B cell (primary cell): ENCODE data around the gene ATXN2. TPM values are rescaled to one million over a fixed set of nuclear protein-coding genes. Genes with fewer than 3 reads are reported as not detected.

Experiments
- ATAC-seq: fragments of 200-7000 bp; cut with Tn5 transposase; one replicate; pipeline ENCODE4 v1.10.0; 2021; ENCODE audit warnings: low read depth, mild to moderate bottlenecking, moderate number of reproducible peaks, moderate library complexity
- CTCF ChIA-PET: fragments of 350-600 bp; sonication (Branson Sonifier 250); formaldehyde crosslinking; loops from one replicate; lab custom pipeline; 2021; ENCODE audit warnings: antibody characterized with exemption, inconsistent platforms; lab: Charles Lee
- POLR2A ChIA-PET: fragments of 350-600 bp; sonication (Branson Sonifier 250); formaldehyde crosslinking; loops from one replicate; lab custom pipeline; 2021; ENCODE audit warnings: antibody characterized with exemption; lab: Charles Lee
- DNase-seq: peaks from one replicate; pipeline ENCODE4 v3.0.0; 2013
- H2AFZ ChIP-seq: 2 replicates; pipeline ENCODE4 v1.6.1; 2012; ENCODE audit warnings: mild to moderate bottlenecking, low read depth, low read length; ENCODE audit not compliant: insufficient read depth, poor library complexity, severe bottlenecking
- H3K27ac ChIP-seq, 2 donors: 1 replicate in 1 of 2; 2 replicates in 1 of 2; pipeline ENCODE4 v1.5.1; 2012 to 2013; ENCODE audit warnings: low read length in 2 of 2, mild to moderate bottlenecking in 2 of 2, moderate library complexity in 1 of 2
- H3K27me3 ChIP-seq, 4 experiments: fragments of 200-600 bp in 1 of 4; sonication (generic) in 1 of 4; replicated peaks in 1 of 4; 1 replicate in 2 of 4; 2 replicates in 2 of 4; pipeline versions ENCODE4 v1.6.1 to v1.7.0; 2013 to 2016; ENCODE audit warnings: low read length in 3 of 4, mild to moderate bottlenecking in 2 of 4, mixed read lengths in 1 of 4, moderate library complexity in 1 of 4; ENCODE audit not compliant: insufficient read depth in 4 of 4, control insufficient read depth in 3 of 4; ENCODE audit errors: control extremely low read depth in 1 of 4
- H3K36me3 ChIP-seq, 2 experiments: replicated peaks in 1 of 2; 1 replicate in 1 of 2; 2 replicates in 1 of 2; pipeline versions ENCODE4 v1.6.1 to v1.7.1; 2013; ENCODE audit warnings: low read length in 1 of 2; ENCODE audit not compliant: insufficient read depth in 2 of 2, control insufficient read depth in 1 of 2; ENCODE audit errors: control extremely low read depth in 1 of 2, extremely low read depth in 1 of 2
- H3K4me1 ChIP-seq, 2 donors: fragments of 200-600 bp in 1 of 2; sonication (generic) in 1 of 2; 1 replicate in 1 of 2; 2 replicates in 1 of 2; pipeline versions ENCODE4 v1.5.1 to v1.6.1; 2013 to 2017; ENCODE audit warnings: low read length in 2 of 2; ENCODE audit not compliant: control insufficient read depth in 2 of 2, insufficient read depth in 2 of 2
- H3K4me2 ChIP-seq: replicated peaks from 2 replicates; pipeline ENCODE3; 2012; ENCODE audit warnings: mild to moderate bottlenecking, low read depth, low read length; ENCODE audit not compliant: poor library complexity, severe bottlenecking
- H3K4me3 ChIP-seq, 5 experiments: fragments of 200-600 bp in 1 of 5; sonication (generic) in 1 of 5; 1 replicate in 3 of 5; 2 replicates in 2 of 5; pipeline versions ENCODE4 v1.5.1 to v1.7.0; 2011 to 2016; ENCODE audit warnings: low read length in 4 of 5, mild to moderate bottlenecking in 4 of 5, low read depth in 2 of 5, control low read depth in 1 of 5, moderate library complexity in 1 of 5; ENCODE audit not compliant: insufficient read depth in 1 of 5; ENCODE audit errors: control extremely low read depth in 1 of 5, extremely low read depth in 1 of 5
- H3K79me2 ChIP-seq: fragments of 200-600 bp; sonication (generic); one replicate; pipeline ENCODE4 v1.6.0; 2016; ENCODE audit warnings: low read length; ENCODE audit not compliant: control insufficient read depth, insufficient read depth
- H3K9ac ChIP-seq: fragments of 200-600 bp; sonication (generic); 2 replicates; pipeline ENCODE4 v1.6.1; 2017; ENCODE audit warnings: mild to moderate bottlenecking, low read length, moderate library complexity
- H3K9me3 ChIP-seq, 3 donors: one replicate each; pipeline versions ENCODE4 v1.6.1 to v1.7.1; 2013; ENCODE audit warnings: low read length in 2 of 3; ENCODE audit not compliant: control insufficient read depth in 2 of 3, insufficient read depth in 1 of 3; ENCODE audit errors: control extremely low read depth in 1 of 3
- H4K20me1 ChIP-seq: 2 replicates; pipeline ENCODE4 v1.6.0; 2012; ENCODE audit warnings: mild to moderate bottlenecking, low read length; ENCODE audit not compliant: insufficient read depth, control insufficient read depth, poor library complexity, severe bottlenecking
- H3K27ac Mint-ChIP-seq: one replicate; pipeline ENCODE4 v1.8.0; 2021; ENCODE audit warnings: mixed read lengths
- H3K27me3 Mint-ChIP-seq: one replicate; pipeline ENCODE4 v1.8.0; 2021; ENCODE audit warnings: mixed read lengths
- H3K4me1 Mint-ChIP-seq: one replicate; pipeline ENCODE4 v1.8.0; 2021; ENCODE audit warnings: mixed read lengths
- H3K4me3 Mint-ChIP-seq: one replicate; pipeline ENCODE4 v1.8.0; 2021; ENCODE audit warnings: mixed read lengths
- H3K9me3 Mint-ChIP-seq: one replicate; pipeline ENCODE4 v1.8.0; 2022; ENCODE audit warnings: mixed read lengths; ENCODE audit not compliant: insufficient read depth
- CTCF ChIP-seq: fragments of 200-600 bp; IDR thresholded peaks from one replicate; pipeline ENCODE4 v1.8.0; 2022; ENCODE audit warnings: antibody characterized with exemption, mild to moderate bottlenecking
- EZH2 ChIP-seq: IDR thresholded peaks from 2 replicates; pipeline ENCODE4 v1.6.1; 2012; ENCODE audit warnings: borderline replicate concordance, low read depth, mild to moderate bottlenecking, moderate library complexity, low read length; ENCODE audit not compliant: insufficient read depth, poor library complexity, severe bottlenecking
- WGBS: methylation state at CpG from one replicate; pipeline ENCODE4 v1.1.5; 2013; ENCODE audit warnings: missing lambda C conversion rate; ENCODE audit not compliant: insufficient coverage; 5-methylcytosine and 5-hydroxymethylcytosine counted together
- intact Hi-C: fragments of 100-400 bp; cut with micrococcal nuclease; formaldehyde crosslinking; loops from one replicate; pipeline ENCODE4 v1.10.0; 2022
- polyA plus RNA-seq: library from polyadenylated mRNA; depleted of rRNA; stranded (reverse); fragments of >200 nt; gene quantifications from 2 replicates; pipeline ENCODE4 v1.2.3, GENCODE V29; 2012
- total RNA-seq, 2 donors: library from RNA; stranded (reverse); fragments of 120-200 nt in 1 of 2; gene quantifications; 1 replicate in 1 of 2; 2 replicates in 1 of 2; pipeline versions ENCODE4 v1.2.3 to v1.2.4, GENCODE V29; 2013 to 2022

Gene ATXN2
- total and polyA plus RNA-seq, 2 donors (not counting 1 experiment from before 2014, with no cell fraction given) = 28.2 to 83.8 TPM

- H4K20me1 ChIP-seq = peaks cover 76% of the 10 kb centered on the region
- Mint-ChIP-seq H3K27me3 (no peaks in the 10 kb centered on the region), H3K9me3 (no peaks in the 10 kb centered on the region), H3K27ac (peak overlapping the region; percentile 92), H3K4me3 (peak overlapping the region; percentile 12), H3K4me1 (peaks cover 77% of the 10 kb centered on the region)
- no peaks in the 10 kb centered on the region for H3K9me3 ChIP-seq
- H3K4me2 ChIP-seq = no peak overlapping the region
- no peak overlapping the region for H3K4me3 ChIP-seq
- no peak for TF ChIP-seq EZH2
- TF ChIP-seq CTCF = no peak
- no peaks in the 10 kb centered on the region for H3K27me3 ChIP-seq
- peaks cover 98% of the 10 kb centered on the region for H3K79me2 ChIP-seq
- H3K4me1 ChIP-seq = peaks cover 56 to 64% of the 10 kb centered on the region in 2 donors
- ATAC-seq (no peak), DNase-seq (no peak)
- WGBS = 73% methylated on average over 4 of the region's 6 CpGs
- CTCF ChIA-PET = interaction anchor here (0.8 to 22.7 kb wide), 6 partner anchors 9 to 81 kb away, joined by 3 to 1472 read pairs (median 5); no protein-coding TSS in a partner anchor
- H2AFZ ChIP-seq = no peak overlapping the region
- H3K9ac ChIP-seq = no peak overlapping the region
- H3K27ac ChIP-seq = peak overlapping the region in 1 of 2 donors; percentile 97
- intact Hi-C loops = no loop called here
- POLR2A ChIA-PET = interaction anchor here (6.9 kb wide), 1 partner anchor 22 kb away, joined by 36 read pairs; no protein-coding TSS in a partner anchor
- H3K36me3 ChIP-seq = peaks cover 4 to 19% of the 10 kb centered on the region in 2 experiments
Observed at GRCh38 chr12:111412830-111413441, 186.2 kb downstream of the ATXN2 start.
